H9 (cell line): ENCODE data around the gene AQP12A. TPM values are rescaled to one million over a fixed set of nuclear protein-coding genes. Genes with fewer than 3 reads are reported as not detected.

Experiments used
- DNase-seq: peaks from one replicate; pipeline ENCODE4 v3.0.0-alpha.2; 2017
- H2AFZ ChIP-seq: one replicate; pipeline ENCODE4 v1.6.1; 2013; ENCODE audit warnings: mild to moderate bottlenecking, low read length, control low read depth, moderate library complexity
- H2AK5ac ChIP-seq: 2 replicates; pipeline ENCODE4 v1.6.1; 2013; ENCODE audit warnings: low read length, control low read depth, mixed read lengths; ENCODE audit not compliant: insufficient read length
- H2BK120ac ChIP-seq: one replicate; pipeline ENCODE4 v1.6.1; 2013; ENCODE audit warnings: low read depth, mild to moderate bottlenecking, low read length, control low read depth, inconsistent platforms; ENCODE audit not compliant: poor library complexity, severe bottlenecking
- H2BK12ac ChIP-seq: 2 replicates; pipeline ENCODE4 v1.6.1; 2013; ENCODE audit warnings: low read length, control low read depth, mixed read lengths, low read depth; ENCODE audit not compliant: insufficient read length
- H2BK15ac ChIP-seq: 2 replicates; pipeline ENCODE4 v1.6.1; 2013; ENCODE audit warnings: low read depth, low read length, control low read depth
- H2BK20ac ChIP-seq: one replicate; pipeline ENCODE4 v1.6.1; 2013; ENCODE audit warnings: low read depth, mild to moderate bottlenecking, low read length, control low read depth, inconsistent platforms; ENCODE audit not compliant: poor library complexity, severe bottlenecking
- H2BK5ac ChIP-seq: 2 replicates; pipeline ENCODE4 v1.6.1; 2013; ENCODE audit warnings: low read length, control low read depth, mixed read lengths; ENCODE audit not compliant: insufficient read length
- H3K14ac ChIP-seq: 2 replicates; pipeline ENCODE4 v1.6.1; 2013; ENCODE audit warnings: low read length, control low read depth; ENCODE audit not compliant: insufficient read depth
- H3K18ac ChIP-seq: 2 replicates; pipeline ENCODE4 v1.6.1; 2013; ENCODE audit warnings: low read depth, mild to moderate bottlenecking, mixed read lengths, low read length, control low read depth; ENCODE audit not compliant: insufficient read length
- H3K23ac ChIP-seq: 2 replicates; pipeline ENCODE4 v1.6.1; 2013; ENCODE audit warnings: low read length, control low read depth, mixed read lengths, low read depth; ENCODE audit not compliant: insufficient read length
- H3K23me2 ChIP-seq: 2 replicates; pipeline ENCODE4 v1.6.1; 2013; ENCODE audit warnings: low read depth, mild to moderate bottlenecking, mixed read lengths, low read length, control low read depth; ENCODE audit not compliant: insufficient read length, poor library complexity, severe bottlenecking
- H3K27ac ChIP-seq: 2 replicates; pipeline ENCODE4 v1.5.1; 2013; ENCODE audit warnings: low read length, control low read depth, mixed read lengths, low read depth; ENCODE audit not compliant: insufficient read length
- H3K27me3 ChIP-seq: 2 replicates; pipeline ENCODE4 v1.6.1; 2013; ENCODE audit warnings: low read length, control low read depth, inconsistent platforms; ENCODE audit not compliant: insufficient read depth
- H3K4ac ChIP-seq: 2 replicates; pipeline ENCODE4 v1.6.1; 2013; ENCODE audit warnings: low read depth, mild to moderate bottlenecking, control low read depth, inconsistent platforms, low read length, moderate library complexity
- H3K4me1 ChIP-seq: 2 replicates; pipeline ENCODE4 v1.6.1; 2013; ENCODE audit warnings: low read length, control low read depth, inconsistent platforms; ENCODE audit not compliant: insufficient read depth
- H3K4me2 ChIP-seq: 2 replicates; pipeline ENCODE4 v1.6.1; 2013; ENCODE audit warnings: low read length, control low read depth, mixed read lengths; ENCODE audit not compliant: insufficient read length, insufficient read depth
- H3K56ac ChIP-seq: 2 replicates; pipeline ENCODE4 v1.6.1; 2013; ENCODE audit warnings: low read depth, mild to moderate bottlenecking, mixed read lengths, low read length, control low read depth; ENCODE audit not compliant: insufficient read length
- H3K79me1 ChIP-seq: 2 replicates; pipeline ENCODE4 v1.6.1; 2013; ENCODE audit warnings: low read depth, mild to moderate bottlenecking, moderate library complexity, low read length, control low read depth, inconsistent platforms; ENCODE audit not compliant: insufficient read depth, poor library complexity, severe bottlenecking
- H3K79me2 ChIP-seq: 2 replicates; pipeline ENCODE4 v1.6.1; 2013; ENCODE audit warnings: low read length, control low read depth, inconsistent platforms; ENCODE audit not compliant: insufficient read depth
- H3K9ac ChIP-seq: 2 replicates; pipeline ENCODE4 v1.6.1; 2013; ENCODE audit warnings: low read length, control low read depth, mixed read lengths; ENCODE audit not compliant: insufficient read length; ENCODE audit errors: extremely low read depth
- H3K9me3 ChIP-seq: one replicate; pipeline ENCODE4 v1.6.1; 2013; ENCODE audit warnings: low read depth, low read length, inconsistent platforms; ENCODE audit not compliant: control insufficient read depth
- H3T11ph ChIP-seq: one replicate; pipeline ENCODE4 v1.6.1; 2013; ENCODE audit warnings: mild to moderate bottlenecking, low read length, control low read depth, inconsistent platforms
- H4K20me1 ChIP-seq: one replicate; pipeline ENCODE4 v1.6.1; 2013; ENCODE audit not compliant: control insufficient read depth, insufficient read length, insufficient read depth
- H4K5ac ChIP-seq: 2 replicates; pipeline ENCODE4 v1.6.1; 2013; ENCODE audit warnings: low read depth, mild to moderate bottlenecking, mixed read lengths, low read length, control low read depth; ENCODE audit not compliant: insufficient read length
- H4K8ac ChIP-seq: replicated peaks from 2 replicates; pipeline ENCODE4 v1.6.1; 2013; ENCODE audit warnings: low read length, control low read depth, mixed read lengths, low read depth; ENCODE audit not compliant: insufficient read length
- H4K91ac ChIP-seq: 2 replicates; pipeline ENCODE4 v1.6.1; 2013; ENCODE audit warnings: low read depth, mild to moderate bottlenecking, moderate library complexity, mixed read lengths, low read length, control low read depth; ENCODE audit not compliant: insufficient read length
- H3K27ac Mint-ChIP-seq, 3 experiments: 2 replicates in 2 of 3; 3 replicates in 1 of 3; pipeline ENCODE4 v1.8.0; 2020 to 2021; ENCODE audit warnings: mixed read lengths in 3 of 3, mild to moderate bottlenecking in 1 of 3, moderate library complexity in 1 of 3
- H3K27me3 Mint-ChIP-seq: 2 replicates; pipeline ENCODE4 v1.8.0; 2021; ENCODE audit warnings: low read depth, mild to moderate bottlenecking, moderate library complexity, mixed read lengths
- H3K36me3 Mint-ChIP-seq, 3 experiments: 2 replicates in 2 of 3; 3 replicates in 1 of 3; pipeline ENCODE4 v1.8.0; 2020 to 2021; ENCODE audit warnings: low read depth in 3 of 3, mixed read lengths in 3 of 3; ENCODE audit not compliant: insufficient read depth in 1 of 3
- H3K4me1 Mint-ChIP-seq, 2 experiments: 2 replicates each; pipeline ENCODE4 v1.8.0; 2020; ENCODE audit warnings: mixed read lengths in 2 of 2
- H3K4me3 Mint-ChIP-seq, 2 experiments: 2 replicates in 1 of 2; 3 replicates in 1 of 2; pipeline ENCODE4 v1.8.0; 2020 to 2021; ENCODE audit warnings: mild to moderate bottlenecking in 2 of 2, mixed read lengths in 2 of 2, moderate library complexity in 1 of 2
- H3K9me3 Mint-ChIP-seq, 2 experiments: 2 replicates in 1 of 2; 3 replicates in 1 of 2; pipeline ENCODE4 v1.8.0; 2020; ENCODE audit warnings: mild to moderate bottlenecking in 2 of 2, mixed read lengths in 2 of 2, moderate library complexity in 1 of 2
- WGBS: extraction: QIAGEN DNeasy Blood & Tissue Kit; methylation state at CpG from one replicate; pipeline ENCODE4 v1.1.7; 2013; ENCODE audit warnings: missing lambda C conversion rate, low lambda C conversion rate, mixed read lengths; ENCODE audit not compliant: insufficient read length; ENCODE audit errors: extremely low coverage; 5-methylcytosine and 5-hydroxymethylcytosine counted together
- total RNA-seq: library from RNA; stranded (reverse); gene quantifications from 2 replicates; pipeline ENCODE4 v1.2.1, GENCODE V29; 2021
- TF ChIP-seq, protein P1 (sequence below): fragments of 200-600 bp; sonication (generic); conservative IDR thresholded peaks from 3 replicates; pipeline ENCODE4 v1.8.0; 2021; ENCODE audit warnings: antibody characterized with exemption, mild to moderate bottlenecking

The AQP12A gene
- total RNA-seq, 1 experiment from 2014 or later = not detected

DNA sequence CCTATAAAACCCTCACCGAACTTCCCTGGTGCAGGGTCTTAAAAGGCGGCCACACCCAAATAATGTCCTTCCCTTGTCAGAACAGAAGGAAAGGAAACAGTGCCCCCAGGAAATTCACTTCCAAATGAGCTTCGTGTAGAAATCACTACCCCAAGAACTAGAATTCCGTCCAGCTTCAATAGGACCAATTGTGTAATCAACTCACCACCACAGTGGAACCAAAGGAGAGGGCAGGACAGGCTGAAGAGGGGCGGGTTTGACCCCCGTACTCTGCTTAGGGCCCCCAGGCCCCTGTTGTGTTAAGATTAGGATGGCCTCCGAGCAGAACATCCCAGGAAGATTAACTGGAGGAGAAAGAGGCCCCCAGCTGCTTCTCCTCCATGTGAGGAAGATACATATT is 42.3 kb upstream of the AQP12A start:
- H3K79me1 ChIP-seq = no peaks in the 10 kb centered on the region
- Mint-ChIP-seq H3K36me3 (no peaks in the 10 kb centered on the region; a peak in 2 of 7 replicates), H3K27ac (no peak overlapping the region), H3K4me1 (peaks cover 9 to 14% of the 10 kb centered on the region in 2 experiments), H3K4me3 (no peak overlapping the region), H3K27me3 (peaks cover 63% of the 10 kb centered on the region), H3K9me3 (peaks cover 4% of the 10 kb centered on the region in 2 experiments; a peak in 3 of 5 replicates)
- no peak overlapping the region for H4K5ac ChIP-seq
- TF ChIP-seq, protein P1, sequence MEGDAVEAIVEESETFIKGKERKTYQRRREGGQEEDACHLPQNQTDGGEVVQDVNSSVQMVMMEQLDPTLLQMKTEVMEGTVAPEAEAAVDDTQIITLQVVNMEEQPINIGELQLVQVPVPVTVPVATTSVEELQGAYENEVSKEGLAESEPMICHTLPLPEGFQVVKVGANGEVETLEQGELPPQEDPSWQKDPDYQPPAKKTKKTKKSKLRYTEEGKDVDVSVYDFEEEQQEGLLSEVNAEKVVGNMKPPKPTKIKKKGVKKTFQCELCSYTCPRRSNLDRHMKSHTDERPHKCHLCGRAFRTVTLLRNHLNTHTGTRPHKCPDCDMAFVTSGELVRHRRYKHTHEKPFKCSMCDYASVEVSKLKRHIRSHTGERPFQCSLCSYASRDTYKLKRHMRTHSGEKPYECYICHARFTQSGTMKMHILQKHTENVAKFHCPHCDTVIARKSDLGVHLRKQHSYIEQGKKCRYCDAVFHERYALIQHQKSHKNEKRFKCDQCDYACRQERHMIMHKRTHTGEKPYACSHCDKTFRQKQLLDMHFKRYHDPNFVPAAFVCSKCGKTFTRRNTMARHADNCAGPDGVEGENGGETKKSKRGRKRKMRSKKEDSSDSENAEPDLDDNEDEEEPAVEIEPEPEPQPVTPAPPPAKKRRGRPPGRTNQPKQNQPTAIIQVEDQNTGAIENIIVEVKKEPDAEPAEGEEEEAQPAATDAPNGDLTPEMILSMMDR = no peak
- no peak overlapping the region for H3K27ac ChIP-seq
- H3K14ac ChIP-seq = no peak overlapping the region
- no peak overlapping the region for H3K23ac ChIP-seq
- H2BK15ac ChIP-seq = no peak overlapping the region
- no peak overlapping the region for H2AK5ac ChIP-seq
- no peak overlapping the region for H2BK120ac ChIP-seq
- no peaks in the 10 kb centered on the region for H3K9me3 ChIP-seq
- no peak overlapping the region for H3K56ac ChIP-seq
- no peak overlapping the region for H3T11ph ChIP-seq
- no CpG with 5 or more reads among the region's 7 CpGs for WGBS
- H4K8ac ChIP-seq = no peak overlapping the region
- H3K9ac ChIP-seq = no peak overlapping the region
- H2AFZ ChIP-seq = no peak overlapping the region
- H4K91ac ChIP-seq = no peak overlapping the region
- H3K4me2 ChIP-seq = no peak overlapping the region
- H2BK12ac ChIP-seq = no peak overlapping the region
- H2BK5ac ChIP-seq = no peak overlapping the region
- H3K4me1 ChIP-seq = no peaks in the 10 kb centered on the region
- H3K23me2 ChIP-seq = no peaks in the 10 kb centered on the region
- no peak overlapping the region for H2BK20ac ChIP-seq
- H3K79me2 ChIP-seq = no peaks in the 10 kb centered on the region
- no peak for DNase-seq
- H4K20me1 ChIP-seq = no peaks in the 10 kb centered on the region
- no peak overlapping the region for H3K4ac ChIP-seq
- H3K18ac ChIP-seq = no peak overlapping the region
- no peaks in the 10 kb centered on the region for H3K27me3 ChIP-seq
